Loucy (cell line): ENCODE results near the gene ASB16.

Source experiments
- H2AFZ ChIP-seq: fragments of 200-600 bp; sonication (generic); 2 replicates; pipeline ENCODE4 v1.6.0; 2016; ENCODE audit warnings: antibody characterized with exemption, mild to moderate bottlenecking, low read length, moderate library complexity
- H3F3A ChIP-seq: fragments of 200-600 bp; 2 replicates; pipeline ENCODE4 v1.6.0; 2016; ENCODE audit warnings: antibody characterized with exemption, low read depth, mild to moderate bottlenecking
- H3K27me3 ChIP-seq: fragments of 200-600 bp; sonication (generic); 2 replicates; pipeline ENCODE4 v1.6.1; 2014; ENCODE audit warnings: low read length, mild to moderate bottlenecking; ENCODE audit not compliant: insufficient read depth, poor library complexity, severe bottlenecking
- H3K36me3 ChIP-seq: fragments of 200-600 bp; sonication (generic); 2 replicates; pipeline ENCODE4 v1.6.1; 2016; ENCODE audit warnings: low read length; ENCODE audit not compliant: insufficient read depth
- H3K4me1 ChIP-seq: fragments of 200-600 bp; sonication (generic); 2 replicates; pipeline ENCODE4 v1.5.1; 2014; ENCODE audit warnings: low read length, mild to moderate bottlenecking; ENCODE audit not compliant: insufficient read depth, poor library complexity, severe bottlenecking
- H3K4me2 ChIP-seq: fragments of 200-600 bp; sonication (generic); 2 replicates; pipeline ENCODE4 v1.6.0; 2014; ENCODE audit warnings: antibody characterized with exemption, low read length, low read depth, mild to moderate bottlenecking; ENCODE audit not compliant: poor library complexity, severe bottlenecking
- H3K4me3 ChIP-seq: fragments of 200-600 bp; sonication (generic); 2 replicates; pipeline ENCODE4 v1.5.1; 2014; ENCODE audit warnings: low read length, mild to moderate bottlenecking, mixed read lengths; ENCODE audit not compliant: poor library complexity, severe bottlenecking
- H3K79me2 ChIP-seq: fragments of 200-600 bp; sonication (generic); 2 replicates; pipeline ENCODE4 v1.6.1; 2014; ENCODE audit warnings: low read length; ENCODE audit not compliant: insufficient read depth
- H3K9ac ChIP-seq: fragments of 200-600 bp; sonication (generic); 2 replicates; pipeline ENCODE4 v1.6.0; 2014; ENCODE audit warnings: mild to moderate bottlenecking, low read depth, low read length, moderate library complexity; ENCODE audit not compliant: poor library complexity, severe bottlenecking
- H3K9me2 ChIP-seq: fragments of 200-600 bp; sonication (generic); replicated peaks from 2 replicates; pipeline ENCODE4 v1.6.1; 2016; ENCODE audit warnings: low read depth, low read length, mixed read lengths
- H3K9me3 ChIP-seq: fragments of 200-600 bp; sonication (generic); 2 replicates; pipeline ENCODE4 v1.6.1; 2014; ENCODE audit warnings: mild to moderate bottlenecking, antibody characterized with exemption, low read length, low read depth; ENCODE audit not compliant: insufficient read depth
- H4K20me1 ChIP-seq: fragments of 200-600 bp; sonication (generic); 2 replicates; pipeline ENCODE4 v1.6.0; 2014; ENCODE audit warnings: antibody characterized with exemption, low read length, mild to moderate bottlenecking; ENCODE audit not compliant: insufficient read depth, poor library complexity, severe bottlenecking
- CTCF ChIP-seq: fragments of 200-600 bp; sonication (generic); conservative IDR thresholded peaks from 2 replicates; pipeline ENCODE4 v1.5.1; 2014; ENCODE audit warnings: mild to moderate bottlenecking, antibody characterized with exemption, low read length
- EZH2phosphoT487 ChIP-seq: fragments of 200-600 bp; IDR thresholded peaks from 2 replicates; pipeline ENCODE4 v1.6.1; 2018; ENCODE audit warnings: antibody characterized with exemption, mild to moderate bottlenecking, moderate library complexity, borderline replicate concordance

The ASB16 gene

GRCh38 chr17:44198721-44199552 is 28.4 kb downstream of the ASB16 start:
- H4K20me1 ChIP-seq, result peaks cover 33% of the 10 kb centered on the region
- H3F3A ChIP-seq, result no peaks in the 10 kb centered on the region; the same call in 1 of the 2 replicates
- peaks cover 25% of the 10 kb centered on the region for H3K4me1 ChIP-seq
- H3K36me3 ChIP-seq, result peaks cover 20% of the 10 kb centered on the region; the same call in 1 of the 2 replicates
- H3K9me3 ChIP-seq, result no peaks in the 10 kb centered on the region
- TF ChIP-seq EZH2phosphoT487, result no peak
- TF ChIP-seq CTCF, result no peak
- peak overlapping the region; percentile 83 for H3K4me3 ChIP-seq
- H3K9me2 ChIP-seq, result no peaks in the 10 kb centered on the region
- peak overlapping the region; percentile 89 for H3K9ac ChIP-seq
- H2AFZ ChIP-seq, result no peak overlapping the region
- H3K4me2 ChIP-seq, result peak overlapping the region; percentile 80
- H3K27me3 ChIP-seq, result no peaks in the 10 kb centered on the region
- H3K79me2 ChIP-seq, result peaks cover 41% of the 10 kb centered on the region

- Histone ChIP-seq H3F3A (no peaks in the 10 kb centered on the region; the same call in 1 of the 2 replicates), H3K9me2 (no peaks in the 10 kb centered on the region), H3K27me3 (no peaks in the 10 kb centered on the region), H3K4me2 (peak within 1 kb of the TSS; percentile 91), H3K36me3 (peaks cover 11% of the 10 kb centered on the region; the same call in 1 of the 2 replicates), H2AFZ (peak within 1 kb of the TSS; percentile 74), H3K9me3 (no peaks in the 10 kb centered on the region), H3K79me2 (peaks cover 39% of the 10 kb centered on the region), H3K9ac (peak within 1 kb of the TSS; percentile 89), H4K20me1 (peaks cover 33% of the 10 kb centered on the region), H3K4me1 (peaks cover 26% of the 10 kb centered on the region), H3K4me3 (peak within 1 kb of the TSS; percentile 83)
- no peak for TF ChIP-seq CTCF
- no peak for TF ChIP-seq EZH2phosphoT487
These were observed 29.3 kb downstream of the ASB16 start, which contains the start of gene ATXN7L3 for GRCh38 chr17:44199553-44200477. Gene ATXN7L3 (minus strand): TSS chr17:44199884. CDS start chr17:44198070, 1,814 bp downstream.

- Histone ChIP-seq H3K4me1 (peaks cover 26% of the 10 kb centered on the region), H2AFZ (peak overlapping the region; percentile 74)
- TF ChIP-seq CTCF (no peak), EZH2phosphoT487 (no peak)
These were observed 30.1 kb downstream of the ASB16 start for GRCh38 chr17:44200478-44201155.

More at GRCh38 chr17:44200478-44201155, 30.1 kb downstream of the ASB16 start:
- Histone ChIP-seq H3K27me3 (no peaks in the 10 kb centered on the region), H3K79me2 (peaks cover 32% of the 10 kb centered on the region), H3K4me3 (peak overlapping the region; percentile 83), H3K4me2 (peak overlapping the region; percentile 91), H4K20me1 (peaks cover 26% of the 10 kb centered on the region), H3F3A (peaks cover 4% of the 10 kb centered on the region; the same call in 1 of the 2 replicates), H3K9me3 (no peaks in the 10 kb centered on the region), H3K9me2 (no peaks in the 10 kb centered on the region), H3K9ac (peak overlapping the region; percentile 84), H3K36me3 (peaks cover 3% of the 10 kb centered on the region; the same call in 1 of the 2 replicates)
